Measurements from ENCODE around the gene C4orf33.
A peak's percentile ranks its signal among the peaks of the same experiment; 100 is the strongest.

GRCh38 chr4:129095811-129096454 is at the start of gene C4orf33:
- peak in 1 of 2 donors; percentile 39 for TF ChIP-seq POLR2A (IDR thresholded peaks at IDR 0.05)
- TF ChIP-seq CTCF (IDR thresholded peaks at IDR 0.05): no peak

Data from Peyer's patch (tissue), 4 donors.